Purkinje cell (primary cell): Measurements from ENCODE around the gene SNX14. TPM values are rescaled to one million over a fixed set of nuclear protein-coding genes. Genes with fewer than 3 reads are reported as not detected.

Experiments
- polyA plus RNA-seq: library from polyadenylated mRNA; unstranded; fragments of >200 nt; fragmentation: Nextera tagmentation; gene quantifications from 2 replicates; pipeline ENCODE4 v1.2.1, GENCODE V29; 2014

SNX14 gene
- 232 and 233 TPM in 2 replicates for polyA plus RNA-seq

GRCh38 chr6:85593438-85594196, at the start of gene SNX14:
SNX14 (minus strand) TSS chr6:85593858; CDS start chr6:85593718, 140 bp downstream.

GRCh38 chr6:85642774-85643536, 49.3 kb upstream of the SNX14 start, which contains the start of gene SYNCRIP:
SYNCRIP (minus strand) TSS chr6:85642886; CDS start chr6:85641439, 1,447 bp downstream.

Other genes starting within 250 kb of the SNX14 start
- 10.7 and 11.4 TPM in 2 replicates for gene NT5E, start 143.8 kb downstream of the SNX14 start, polyA plus RNA-seq
- 26.2 and 45.7 TPM in 2 replicates for gene SYNCRIP, start 49.0 kb upstream of the SNX14 start, polyA plus RNA-seq